ENCODE data around the gene FNIP2. TPM values are rescaled to one million over a fixed set of nuclear protein-coding genes. Genes with fewer than 3 reads are reported as not detected.

Gene FNIP2
- total RNA-seq, 1 donor from 2014 or later: 36.5 TPM

- TF ChIP-seq CTCF (conservative IDR thresholded peaks at IDR 0.05): no peak
- Mint-ChIP-seq H3K27me3 (no peaks in the 10 kb centered on the region), H3K4me3 (no peak overlapping the region), H3K9me3 (peaks cover 4% of the 10 kb centered on the region), H3K36me3 (no peaks in the 10 kb centered on the region), H3K27ac (no peak overlapping the region), H3K4me1 (ENCODE audit: unreplicated experiment) (peaks cover 50% of the 10 kb centered on the region)
- DNase-seq (ENCODE audit: extremely low spot score, unreplicated experiment): no peak
Measured at GRCh38 chr4:158817562-158818296, 48.9 kb downstream of the FNIP2 start.

DNA sequence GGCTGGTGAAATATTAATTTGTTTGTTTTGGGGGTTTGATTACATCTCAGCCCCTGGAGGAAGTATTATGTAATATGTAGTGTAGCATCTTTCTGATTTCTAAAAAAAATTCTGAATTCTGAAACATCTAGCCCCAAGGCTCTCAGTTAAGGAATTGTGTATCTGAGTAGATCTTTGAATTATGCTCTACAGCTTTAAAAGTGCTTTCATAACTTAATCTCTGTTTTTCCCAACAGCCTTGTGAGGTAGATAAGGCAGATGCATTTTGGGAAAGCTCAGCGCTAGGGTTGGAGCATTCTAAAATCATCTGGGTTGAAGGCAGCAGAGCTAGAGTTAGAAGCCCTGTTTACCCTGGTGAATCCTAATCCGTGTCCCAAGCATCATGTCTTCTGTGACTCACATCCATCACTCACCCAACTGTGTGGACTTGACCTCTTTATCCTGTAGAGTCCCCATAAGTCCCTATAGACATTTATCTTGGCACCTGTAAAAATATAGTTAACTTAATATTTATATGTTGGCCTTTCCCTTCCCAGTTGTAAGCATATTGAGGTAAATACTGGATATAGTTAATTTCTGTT is 49.8 kb downstream of the FNIP2 start:
- DNase-seq (ENCODE audit: extremely low spot score, unreplicated experiment): no peak
- peaks cover 44% of the 10 kb centered on the region for H3K4me1 Mint-ChIP-seq (ENCODE audit: unreplicated experiment)
- H3K9me3 Mint-ChIP-seq: peaks cover 4% of the 10 kb centered on the region
- H3K36me3 Mint-ChIP-seq: no peaks in the 10 kb centered on the region
- no peaks in the 10 kb centered on the region for H3K27me3 Mint-ChIP-seq
- H3K27ac Mint-ChIP-seq: no peak overlapping the region
- no peak for TF ChIP-seq CTCF (conservative IDR thresholded peaks at IDR 0.05)
- H3K4me3 Mint-ChIP-seq: no peak overlapping the region

GRCh38 chr4:158819942-158820786 is 51.3 kb downstream of the FNIP2 start:
- peaks cover 41% of the 10 kb centered on the region for H3K4me1 Mint-ChIP-seq (ENCODE audit: unreplicated experiment)
- H3K9me3 Mint-ChIP-seq: peaks cover 4% of the 10 kb centered on the region
- no peak for TF ChIP-seq CTCF (conservative IDR thresholded peaks at IDR 0.05)
- H3K27me3 Mint-ChIP-seq: no peaks in the 10 kb centered on the region
- peak overlapping the region; percentile 5 for H3K4me3 Mint-ChIP-seq
- H3K27ac Mint-ChIP-seq: no peak overlapping the region
- DNase-seq (ENCODE audit: extremely low spot score, unreplicated experiment): no peak
- H3K36me3 Mint-ChIP-seq: peaks cover 7% of the 10 kb centered on the region

- no peak for DNase-seq (ENCODE audit: extremely low spot score, unreplicated experiment)
- Mint-ChIP-seq H3K27ac (peak overlapping the region; percentile 29), H3K4me1 (ENCODE audit: unreplicated experiment) (peaks cover 53% of the 10 kb centered on the region), H3K27me3 (no peaks in the 10 kb centered on the region), H3K9me3 (peaks cover 4% of the 10 kb centered on the region), H3K36me3 (peaks cover 7% of the 10 kb centered on the region), H3K4me3 (no peak overlapping the region)
- no peak for TF ChIP-seq CTCF (conservative IDR thresholded peaks at IDR 0.05)
Measured at GRCh38 chr4:158821228-158821971, 52.6 kb downstream of the FNIP2 start.

DNA sequence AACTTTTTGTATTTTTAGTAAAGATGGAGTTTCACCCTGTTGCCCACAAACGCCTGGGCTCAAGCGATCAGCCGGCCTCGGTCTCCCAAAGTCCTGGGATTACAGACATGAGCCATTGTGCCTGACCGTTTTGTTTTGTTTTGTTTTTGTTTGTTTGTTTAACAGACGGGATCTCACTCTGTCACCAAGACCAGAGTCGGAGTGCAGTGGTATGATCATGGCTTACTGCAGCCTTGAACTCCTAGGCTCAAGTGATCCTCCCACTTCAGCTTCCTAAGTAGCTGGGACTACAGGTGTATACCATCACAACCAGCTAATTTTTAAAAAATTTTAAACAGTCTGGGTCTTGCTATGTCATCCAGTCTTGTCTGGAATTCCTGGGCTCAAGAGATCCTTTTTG is 53.5 kb downstream of the FNIP2 start:
- H3K4me1 Mint-ChIP-seq (ENCODE audit: unreplicated experiment): peaks cover 59% of the 10 kb centered on the region
- no peaks in the 10 kb centered on the region for H3K27me3 Mint-ChIP-seq
- H3K27ac Mint-ChIP-seq: no peak overlapping the region
- no peak overlapping the region for H3K4me3 Mint-ChIP-seq
- H3K36me3 Mint-ChIP-seq: peaks cover 10% of the 10 kb centered on the region
- H3K9me3 Mint-ChIP-seq: no peaks in the 10 kb centered on the region
- TF ChIP-seq CTCF (conservative IDR thresholded peaks at IDR 0.05): no peak
- DNase-seq (ENCODE audit: extremely low spot score, unreplicated experiment): no peak

Data from type B pancreatic cell (in vitro differentiated cells).